B cell (primary cell): ENCODE results near the gene NFASC. TPM values are rescaled to one million over a fixed set of nuclear protein-coding genes. Genes with fewer than 3 reads are reported as not detected.

ENCODE experiments used
- ATAC-seq: fragments of 200-7000 bp; cut with Tn5 transposase; one replicate; pipeline ENCODE4 v1.10.0; 2021; ENCODE audit warnings: low read depth, mild to moderate bottlenecking, moderate number of reproducible peaks, moderate library complexity
- CTCF ChIA-PET: fragments of 350-600 bp; sonication (Branson Sonifier 250); formaldehyde crosslinking; loops from one replicate; lab custom pipeline; 2021; ENCODE audit warnings: antibody characterized with exemption, inconsistent platforms; lab: Charles Lee
- POLR2A ChIA-PET: fragments of 350-600 bp; sonication (Branson Sonifier 250); formaldehyde crosslinking; loops from one replicate; lab custom pipeline; 2021; ENCODE audit warnings: antibody characterized with exemption; lab: Charles Lee
- DNase-seq: peaks from one replicate; pipeline ENCODE4 v3.0.0; 2013
- H2AFZ ChIP-seq: 2 replicates; pipeline ENCODE4 v1.6.1; 2012; ENCODE audit warnings: mild to moderate bottlenecking, low read depth, low read length; ENCODE audit not compliant: insufficient read depth, poor library complexity, severe bottlenecking
- H3K27ac ChIP-seq, 2 donors: 1 replicate in 1 of 2; 2 replicates in 1 of 2; pipeline ENCODE4 v1.5.1; 2012 to 2013; ENCODE audit warnings: low read length in 2 of 2, mild to moderate bottlenecking in 2 of 2, moderate library complexity in 1 of 2
- H3K27me3 ChIP-seq, 4 experiments: fragments of 200-600 bp in 1 of 4; sonication (generic) in 1 of 4; replicated peaks in 1 of 4; 1 replicate in 2 of 4; 2 replicates in 2 of 4; pipeline versions ENCODE4 v1.6.1 to v1.7.0; 2013 to 2016; ENCODE audit warnings: low read length in 3 of 4, mild to moderate bottlenecking in 2 of 4, mixed read lengths in 1 of 4, moderate library complexity in 1 of 4; ENCODE audit not compliant: insufficient read depth in 4 of 4, control insufficient read depth in 3 of 4; ENCODE audit errors: control extremely low read depth in 1 of 4
- H3K36me3 ChIP-seq, 2 experiments: replicated peaks in 1 of 2; 1 replicate in 1 of 2; 2 replicates in 1 of 2; pipeline versions ENCODE4 v1.6.1 to v1.7.1; 2013; ENCODE audit warnings: low read length in 1 of 2; ENCODE audit not compliant: insufficient read depth in 2 of 2, control insufficient read depth in 1 of 2; ENCODE audit errors: control extremely low read depth in 1 of 2, extremely low read depth in 1 of 2
- H3K4me1 ChIP-seq, 2 donors: fragments of 200-600 bp in 1 of 2; sonication (generic) in 1 of 2; 1 replicate in 1 of 2; 2 replicates in 1 of 2; pipeline versions ENCODE4 v1.5.1 to v1.6.1; 2013 to 2017; ENCODE audit warnings: low read length in 2 of 2; ENCODE audit not compliant: control insufficient read depth in 2 of 2, insufficient read depth in 2 of 2
- H3K4me2 ChIP-seq: replicated peaks from 2 replicates; pipeline ENCODE3; 2012; ENCODE audit warnings: mild to moderate bottlenecking, low read depth, low read length; ENCODE audit not compliant: poor library complexity, severe bottlenecking
- H3K4me3 ChIP-seq, 5 experiments: fragments of 200-600 bp in 1 of 5; sonication (generic) in 1 of 5; 1 replicate in 3 of 5; 2 replicates in 2 of 5; pipeline versions ENCODE4 v1.5.1 to v1.7.0; 2011 to 2016; ENCODE audit warnings: low read length in 4 of 5, mild to moderate bottlenecking in 4 of 5, low read depth in 2 of 5, control low read depth in 1 of 5, moderate library complexity in 1 of 5; ENCODE audit not compliant: insufficient read depth in 1 of 5; ENCODE audit errors: control extremely low read depth in 1 of 5, extremely low read depth in 1 of 5
- H3K79me2 ChIP-seq: fragments of 200-600 bp; sonication (generic); one replicate; pipeline ENCODE4 v1.6.0; 2016; ENCODE audit warnings: low read length; ENCODE audit not compliant: control insufficient read depth, insufficient read depth
- H3K9ac ChIP-seq: fragments of 200-600 bp; sonication (generic); 2 replicates; pipeline ENCODE4 v1.6.1; 2017; ENCODE audit warnings: mild to moderate bottlenecking, low read length, moderate library complexity
- H3K9me3 ChIP-seq, 3 donors: one replicate each; pipeline versions ENCODE4 v1.6.1 to v1.7.1; 2013; ENCODE audit warnings: low read length in 2 of 3; ENCODE audit not compliant: control insufficient read depth in 2 of 3, insufficient read depth in 1 of 3; ENCODE audit errors: control extremely low read depth in 1 of 3
- H4K20me1 ChIP-seq: 2 replicates; pipeline ENCODE4 v1.6.0; 2012; ENCODE audit warnings: mild to moderate bottlenecking, low read length; ENCODE audit not compliant: insufficient read depth, control insufficient read depth, poor library complexity, severe bottlenecking
- H3K27ac Mint-ChIP-seq: one replicate; pipeline ENCODE4 v1.8.0; 2021; ENCODE audit warnings: mixed read lengths
- H3K27me3 Mint-ChIP-seq: one replicate; pipeline ENCODE4 v1.8.0; 2021; ENCODE audit warnings: mixed read lengths
- H3K4me1 Mint-ChIP-seq: one replicate; pipeline ENCODE4 v1.8.0; 2021; ENCODE audit warnings: mixed read lengths
- H3K4me3 Mint-ChIP-seq: one replicate; pipeline ENCODE4 v1.8.0; 2021; ENCODE audit warnings: mixed read lengths
- H3K9me3 Mint-ChIP-seq: one replicate; pipeline ENCODE4 v1.8.0; 2022; ENCODE audit warnings: mixed read lengths; ENCODE audit not compliant: insufficient read depth
- CTCF ChIP-seq: fragments of 200-600 bp; IDR thresholded peaks from one replicate; pipeline ENCODE4 v1.8.0; 2022; ENCODE audit warnings: antibody characterized with exemption, mild to moderate bottlenecking
- EZH2 ChIP-seq: IDR thresholded peaks from 2 replicates; pipeline ENCODE4 v1.6.1; 2012; ENCODE audit warnings: borderline replicate concordance, low read depth, mild to moderate bottlenecking, moderate library complexity, low read length; ENCODE audit not compliant: insufficient read depth, poor library complexity, severe bottlenecking
- WGBS: methylation state at CpG from one replicate; pipeline ENCODE4 v1.1.5; 2013; ENCODE audit warnings: missing lambda C conversion rate; ENCODE audit not compliant: insufficient coverage; 5-methylcytosine and 5-hydroxymethylcytosine counted together
- intact Hi-C: fragments of 100-400 bp; cut with micrococcal nuclease; formaldehyde crosslinking; loops from one replicate; pipeline ENCODE4 v1.10.0; 2022
- polyA plus RNA-seq: library from polyadenylated mRNA; depleted of rRNA; stranded (reverse); fragments of >200 nt; gene quantifications from 2 replicates; pipeline ENCODE4 v1.2.3, GENCODE V29; 2012
- total RNA-seq, 2 donors: library from RNA; stranded (reverse); fragments of 120-200 nt in 1 of 2; gene quantifications; 1 replicate in 1 of 2; 2 replicates in 1 of 2; pipeline versions ENCODE4 v1.2.3 to v1.2.4, GENCODE V29; 2013 to 2022

The NFASC gene
- total and polyA plus RNA-seq, 2 donors (not counting 1 experiment from before 2014, with no cell fraction given), result 0.06 to 0.39 TPM

GRCh38 chr1:205068001-205068400 lies 197.3 kb downstream of the NFASC start:
- no peaks in the 10 kb centered on the region for H3K9me3 ChIP-seq
- no peak overlapping the region for H3K4me2 ChIP-seq
- no peak for DNase-seq
- H3K27me3 Mint-ChIP-seq, result no peaks in the 10 kb centered on the region
- no peak overlapping the region for H3K4me3 ChIP-seq
- no peaks in the 10 kb centered on the region for H3K79me2 ChIP-seq
- H3K27me3 ChIP-seq, result no peaks in the 10 kb centered on the region
- H3K4me1 Mint-ChIP-seq, result no peaks in the 10 kb centered on the region
- 58% methylated on average over 2 of the region's 4 CpGs for WGBS
- H3K4me3 Mint-ChIP-seq, result no peak overlapping the region
- no peaks in the 10 kb centered on the region for H3K9me3 Mint-ChIP-seq
- H2AFZ ChIP-seq, result no peak overlapping the region
- POLR2A ChIA-PET, result no interaction called here
- H3K9ac ChIP-seq, result no peak overlapping the region
- CTCF ChIA-PET, result no interaction called here
- H4K20me1 ChIP-seq, result no peaks in the 10 kb centered on the region
- H3K27ac ChIP-seq, result no peak overlapping the region
- no peak for ATAC-seq
- intact Hi-C loops, result no loop called here
- no peaks in the 10 kb centered on the region for H3K4me1 ChIP-seq
- no peaks in the 10 kb centered on the region for H3K36me3 ChIP-seq
- TF ChIP-seq EZH2 (no peak), CTCF (no peak)
- H3K27ac Mint-ChIP-seq, result no peak overlapping the region

- no peak for ATAC-seq
- no peak overlapping the region for H3K27ac Mint-ChIP-seq
- CTCF ChIA-PET, result no interaction called here
- Histone ChIP-seq H3K27me3 (no peaks in the 10 kb centered on the region), H4K20me1 (no peaks in the 10 kb centered on the region), H3K79me2 (no peaks in the 10 kb centered on the region), H3K9ac (no peak overlapping the region), H3K4me1 (no peaks in the 10 kb centered on the region), H2AFZ (no peak overlapping the region), H3K4me2 (no peak overlapping the region), H3K4me3 (no peak overlapping the region), H3K36me3 (no peaks in the 10 kb centered on the region), H3K27ac (no peak overlapping the region), H3K9me3 (no peaks in the 10 kb centered on the region)
- POLR2A ChIA-PET, result no interaction called here
- H3K27me3 Mint-ChIP-seq, result no peaks in the 10 kb centered on the region
- TF ChIP-seq CTCF, result no peak
- TF ChIP-seq EZH2, result no peak
- WGBS, result 90% methylated on average over 2 of the region's 2 CpGs
- no peak for DNase-seq
- H3K4me3 Mint-ChIP-seq, result no peak overlapping the region
- H3K4me1 Mint-ChIP-seq, result no peaks in the 10 kb centered on the region
- intact Hi-C loops, result no loop called here
- H3K9me3 Mint-ChIP-seq, result no peaks in the 10 kb centered on the region
These were observed 197.9 kb downstream of the NFASC start for GRCh38 chr1:205068457-205069040.
